ENCODE measurements around the gene TPCN2. TPM values are rescaled to one million over a fixed set of nuclear protein-coding genes. Genes with fewer than 3 reads are reported as not detected.

Gene TPCN2
- total RNA-seq, 4 donors from 2014 or later = 18.7 to 34.5 (median 24.7) TPM

DNA sequence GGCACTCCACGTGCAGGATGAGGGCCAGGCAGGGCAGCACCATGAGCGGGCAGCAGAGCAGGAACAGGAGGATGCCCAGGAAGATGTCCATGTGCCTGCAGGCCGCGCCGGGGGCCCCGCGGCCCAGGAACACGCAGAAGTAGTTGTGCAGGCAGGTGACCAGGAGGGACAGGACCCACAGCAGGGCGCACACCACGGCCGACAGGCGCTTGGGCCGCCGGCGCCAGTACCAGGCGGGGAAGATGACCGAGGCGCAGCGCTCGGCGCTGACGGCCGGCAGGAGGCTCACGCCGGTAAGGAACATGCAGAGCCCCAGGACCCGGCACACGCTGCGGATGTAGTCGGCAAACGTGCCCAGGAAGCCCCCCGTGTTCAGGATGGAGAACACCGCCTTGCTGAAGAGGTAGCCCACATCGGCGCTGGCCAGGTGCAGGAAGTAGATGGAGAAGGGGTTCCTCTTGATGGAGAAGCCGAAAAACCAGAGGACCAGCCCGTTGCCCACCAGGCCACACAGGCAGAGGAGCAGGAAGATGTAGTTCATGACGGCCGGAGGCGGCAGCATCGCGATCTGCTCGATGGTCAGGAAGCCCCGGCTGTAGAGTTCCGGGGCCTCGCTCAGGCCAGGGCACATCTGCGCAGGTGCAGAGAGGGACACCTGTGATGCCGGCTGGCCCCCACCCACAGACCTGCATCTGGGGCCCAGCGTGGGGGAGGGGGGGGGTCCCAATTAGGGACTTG, 42.9 kb upstream of the TPCN2 start:
- peaks cover 59 to 100% (median 99%) of the 10 kb centered on the region in 4 donors for H3K4me1 ChIP-seq
- H3K27ac ChIP-seq (replicated peaks in 1 of 4) = peak overlapping the region; percentile 95 to 99 (median 97)

GRCh38 chr11:69006816-69007215, 41.9 kb upstream of the TPCN2 start:
- 59% methylated on average over 9 of the region's 12 CpGs for WGBS
- peaks cover 56 to 100% (median 95%) of the 10 kb centered on the region in 4 donors for H3K4me1 ChIP-seq
- no peaks in the 10 kb centered on the region for H3K27me3 ChIP-seq
- H3K27ac ChIP-seq (replicated peaks in 1 of 4) = peak overlapping the region; percentile 95 to 99 (median 97)
- TF ChIP-seq CTCF (IDR thresholded peaks at IDR 0.05) = no peak
- TF ChIP-seq POLR2A (IDR thresholded peaks at IDR 0.05; ENCODE audit: low read depth) = no peak
- no peak for TF ChIP-seq POLR2AphosphoS5 (IDR thresholded peaks at IDR 0.05)
- TF ChIP-seq EP300 (IDR thresholded peaks at IDR 0.05) = no peak
- intact Hi-C loops (cut with DNase I) = loop anchor here (5.0 kb wide), 1 partner anchor 170 kb away; no protein-coding TSS in a partner anchor
- peak overlapping the region in 1 of 4 donors; percentile 77 for H3K4me3 ChIP-seq
- peaks cover 9 to 47% (median 29%) of the 10 kb centered on the region in 4 donors for H3K36me3 ChIP-seq
- H3K9me3 ChIP-seq = no peaks in the 10 kb centered on the region
- no peak for DNase-seq (ENCODE audit: extremely low spot score)

More for the DNA sequence above, 42.9 kb upstream of the TPCN2 start:
- TF ChIP-seq POLR2AphosphoS5 (IDR thresholded peaks at IDR 0.05) (peak in 1 of 2 donors; percentile 18), POLR2A (IDR thresholded peaks at IDR 0.05; ENCODE audit: low read depth) (no peak)
- DNase-seq (ENCODE audit: extremely low spot score) = no peak
- H3K27me3 ChIP-seq = no peaks in the 10 kb centered on the region
- WGBS = 83% methylated on average over 30 of the region's 48 CpGs
- H3K9me3 ChIP-seq = no peaks in the 10 kb centered on the region
- intact Hi-C loops (cut with DNase I) = loop anchor here (5.0 kb wide), 1 partner anchor 168 kb away; no protein-coding TSS in a partner anchor
- H3K36me3 ChIP-seq = peaks cover 9 to 47% (median 29%) of the 10 kb centered on the region in 4 donors
- H3K4me3 ChIP-seq = no peak overlapping the region

DNA sequence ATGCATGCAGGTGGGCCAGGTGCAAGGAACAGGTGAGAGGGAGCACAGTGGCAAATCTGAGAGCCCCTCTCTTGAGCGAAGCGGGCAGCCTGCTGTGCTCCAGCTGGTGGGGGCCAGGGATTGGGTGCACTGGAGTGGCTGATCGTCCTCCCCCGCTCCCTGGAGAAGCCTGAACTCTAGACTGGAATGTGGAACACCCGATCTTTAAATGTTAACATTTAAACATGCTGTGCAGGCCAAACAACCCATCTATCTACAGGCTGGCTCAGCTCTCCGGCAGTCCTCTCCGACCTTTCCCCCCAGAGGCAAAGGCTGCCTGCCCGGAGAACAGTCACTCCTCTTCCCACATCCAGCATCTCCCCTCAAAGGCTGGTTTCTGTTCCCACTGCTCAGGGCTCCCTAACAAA, 40.8 kb upstream of the TPCN2 start:
- intact Hi-C loops (cut with DNase I) = loop anchor here (5.0 kb wide), 1 partner anchor 171 kb away; no protein-coding TSS in a partner anchor
- Histone ChIP-seq H3K4me3 (peak overlapping the region; percentile 13 to 83 (median 71)), H3K36me3 (peaks cover 9 to 47% (median 29%) of the 10 kb centered on the region in 4 donors), H3K4me1 (peaks cover 50 to 96% (median 85%) of the 10 kb centered on the region in 4 donors), H3K9me3 (no peaks in the 10 kb centered on the region), H3K27me3 (peaks cover 0 to 7% (median 0%) of the 10 kb centered on the region in 4 donors), H3K27ac (replicated peaks in 1 of 4) (peak overlapping the region; percentile 95 to 99 (median 97))
- no peak for TF ChIP-seq POLR2A (IDR thresholded peaks at IDR 0.05; ENCODE audit: low read depth)
- TF ChIP-seq EP300 (IDR thresholded peaks at IDR 0.05) = no peak
- no peak for TF ChIP-seq CTCF (IDR thresholded peaks at IDR 0.05)
- TF ChIP-seq POLR2AphosphoS5 (IDR thresholded peaks at IDR 0.05) = no peak
- 51% methylated on average over 7 of the region's 8 CpGs for WGBS
- DNase-seq (ENCODE audit: extremely low spot score) = no peak

DNA sequence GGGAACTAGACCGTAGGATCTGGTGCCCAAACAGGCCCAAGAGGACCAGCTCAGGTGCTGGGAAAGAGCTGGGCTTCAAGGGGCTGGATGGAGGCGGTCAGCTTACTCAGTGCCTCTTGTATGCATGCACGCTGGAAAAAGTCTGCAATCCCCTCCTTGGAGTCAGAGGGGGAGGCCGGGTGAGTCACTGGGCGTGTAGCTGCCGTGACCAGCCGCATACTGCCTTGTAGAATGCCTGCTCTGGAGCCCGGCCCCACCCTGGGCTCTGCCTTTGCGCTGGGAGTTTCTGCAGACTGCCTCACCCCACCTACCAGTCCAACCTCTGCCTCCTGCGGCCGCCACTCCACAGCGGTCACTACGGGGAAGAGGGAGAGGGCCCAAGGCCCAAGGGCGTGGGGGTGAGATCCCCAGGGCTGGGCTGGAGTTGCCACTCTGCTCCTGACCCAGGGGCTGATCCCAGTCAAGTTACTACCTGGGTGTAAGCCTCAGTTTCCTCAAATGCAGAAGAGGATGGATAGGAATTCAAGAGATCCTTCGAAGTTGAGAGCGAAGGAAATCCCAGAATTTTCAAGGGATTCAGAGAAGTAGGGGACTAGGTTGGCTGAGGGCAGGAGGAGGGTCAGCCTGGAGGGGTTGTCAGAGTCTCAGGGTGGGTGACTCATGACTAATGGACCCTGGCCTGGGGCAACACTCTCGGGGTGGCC, 39.8 kb upstream of the TPCN2 start:
- peaks cover 0 to 15% (median 0%) of the 10 kb centered on the region in 4 donors for H3K27me3 ChIP-seq
- H3K27ac ChIP-seq (replicated peaks in 1 of 4) = peak overlapping the region; percentile 95 to 99 (median 97)
- H3K9me3 ChIP-seq = no peaks in the 10 kb centered on the region
- peaks cover 53 to 96% (median 84%) of the 10 kb centered on the region in 4 donors for H3K4me1 ChIP-seq
- 42% methylated on average over 14 of the region's 17 CpGs for WGBS
- intact Hi-C loops (cut with DNase I) = loop anchor here (5.0 kb wide), 1 partner anchor 172 kb away; no protein-coding TSS in a partner anchor
- peaks cover 9 to 39% (median 21%) of the 10 kb centered on the region in 4 donors for H3K36me3 ChIP-seq
- peak overlapping the region; percentile 0 to 83 (median 71) for H3K4me3 ChIP-seq
- no peak for TF ChIP-seq EP300 (IDR thresholded peaks at IDR 0.05)
- TF ChIP-seq CTCF (IDR thresholded peaks at IDR 0.05) = no peak
- TF ChIP-seq POLR2A (IDR thresholded peaks at IDR 0.05; ENCODE audit: low read depth) = peak; percentile 6
- peak; percentile 89 to 96 for TF ChIP-seq POLR2AphosphoS5 (IDR thresholded peaks at IDR 0.05)
- DNase-seq (ENCODE audit: extremely low spot score) = peak; percentile 96

All from esophagus muscularis mucosa (tissue), 4 donors.